KOPT-K1 (cell line): ENCODE results near the gene OBSCN.
"Not testable (repeated sequence)": the region's sequence is repeated elsewhere in the genome, so short reads cannot be mapped to it uniquely, and the experiment has no call there.

ENCODE experiments used
- H3K27ac ChIP-seq: fragments of 200-600 bp; sonication (generic); 2 replicates; pipeline ENCODE4 v1.5.1; 2016; ENCODE audit warnings: antibody characterized with exemption, mild to moderate bottlenecking, low read depth, low read length; ENCODE audit not compliant: poor library complexity, severe bottlenecking
- H3K36me3 ChIP-seq: fragments of 200-600 bp; sonication (generic); 2 replicates; pipeline ENCODE4 v1.5.1; 2017; ENCODE audit warnings: antibody characterized with exemption, mild to moderate bottlenecking, low read length, moderate library complexity; ENCODE audit not compliant: insufficient read depth
- H3K9me3 ChIP-seq: fragments of 200-600 bp; sonication (generic); 2 replicates; pipeline ENCODE4 v1.5.1; 2017; ENCODE audit warnings: antibody characterized with exemption, low read length, mild to moderate bottlenecking; ENCODE audit not compliant: insufficient read depth, poor library complexity, severe bottlenecking

Gene OBSCN

GRCh38 chr1:228221097-228221496 is 13.3 kb downstream of the OBSCN start:
- H3K36me3 ChIP-seq: peaks cover 57% of the 10 kb centered on the region
- not testable (repeated sequence) for H3K9me3 ChIP-seq, H3K27ac ChIP-seq

GRCh38 chr1:228222548-228222947 is 14.7 kb downstream of the OBSCN start:
- H3K36me3 ChIP-seq: peaks cover 65% of the 10 kb centered on the region
- peaks cover 8% of the 10 kb centered on the region for H3K9me3 ChIP-seq
- H3K27ac ChIP-seq: no peak overlapping the region

DNA sequence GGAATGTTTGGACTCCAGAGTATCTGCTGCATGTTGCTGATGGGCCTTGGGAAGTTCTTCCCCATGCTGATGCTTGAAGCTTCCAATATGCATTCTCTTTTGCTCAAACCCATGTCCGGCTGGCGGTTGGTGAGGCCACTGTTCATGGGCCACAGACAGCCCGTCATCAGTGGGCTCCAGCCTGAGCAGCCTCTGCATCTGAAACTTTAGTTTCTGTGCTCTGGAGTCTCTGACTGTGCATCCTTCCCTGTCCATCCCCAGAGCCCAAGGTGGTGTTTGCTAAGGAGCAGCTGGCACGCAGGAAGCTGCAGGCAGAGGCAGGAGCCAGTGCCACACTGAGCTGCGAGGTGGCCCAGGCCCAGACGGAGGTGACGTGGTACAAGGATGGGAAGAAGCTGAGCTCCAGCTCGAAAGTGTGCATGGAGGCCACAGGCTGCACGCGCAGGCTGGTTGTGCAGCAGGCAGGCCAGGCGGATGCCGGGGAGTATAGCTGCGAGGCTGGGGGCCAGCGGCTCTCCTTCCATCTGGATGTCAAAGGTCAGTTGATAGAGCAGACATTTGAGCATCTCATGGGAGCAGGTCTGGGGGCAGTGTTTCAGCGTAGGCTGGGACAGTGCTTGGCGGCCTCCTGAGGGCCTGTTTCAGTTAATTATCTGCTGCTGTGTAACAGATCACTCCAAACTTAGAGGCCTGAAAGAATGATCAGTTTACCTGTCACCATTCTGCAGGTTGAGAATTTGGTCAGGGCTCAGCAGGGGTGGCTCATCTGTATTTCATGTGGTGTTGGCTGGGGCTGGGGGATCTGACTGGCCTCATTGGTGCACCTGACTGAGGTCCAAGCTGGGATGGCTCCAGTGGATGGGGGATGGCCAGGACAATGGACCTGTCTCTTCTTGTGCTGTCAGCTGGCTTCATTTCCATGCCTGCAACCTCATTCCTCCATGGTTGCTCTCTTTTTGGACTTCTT is 16.6 kb downstream of the OBSCN start:
- H3K9me3 ChIP-seq: peaks cover 8% of the 10 kb centered on the region
- no peak overlapping the region for H3K27ac ChIP-seq
- H3K36me3 ChIP-seq: peaks cover 59% of the 10 kb centered on the region

GRCh38 chr1:228225165-228225710 is 17.4 kb downstream of the OBSCN start:
- Histone ChIP-seq H3K9me3 (peaks cover 8% of the 10 kb centered on the region), H3K36me3 (peaks cover 52% of the 10 kb centered on the region), H3K27ac (no peak overlapping the region)

DNA sequence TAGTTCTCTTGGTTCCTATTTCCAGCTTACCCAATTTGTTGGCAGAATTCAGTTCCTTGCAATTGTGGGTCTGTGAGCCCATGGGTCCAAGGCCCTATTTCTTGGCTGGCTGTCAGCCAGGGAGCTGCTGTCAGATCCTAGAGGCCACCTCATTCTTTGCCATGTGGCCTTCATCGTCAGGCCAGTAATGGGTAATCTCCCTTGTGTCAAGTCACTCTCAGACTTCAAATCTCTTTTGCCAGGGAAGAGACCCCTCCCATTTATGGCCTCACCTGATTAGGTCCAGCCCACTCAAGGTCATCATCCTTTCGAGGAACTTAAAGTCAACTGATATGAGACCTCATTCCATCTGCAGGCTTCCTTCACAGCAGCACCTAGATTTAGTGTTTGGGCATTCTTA is 17.9 kb downstream of the OBSCN start:
- no peak overlapping the region for H3K27ac ChIP-seq
- peaks cover 8% of the 10 kb centered on the region for H3K9me3 ChIP-seq
- peaks cover 48% of the 10 kb centered on the region for H3K36me3 ChIP-seq

- Histone ChIP-seq H3K27ac (no peak overlapping the region), H3K9me3 (peaks cover 8% of the 10 kb centered on the region), H3K36me3 (peaks cover 48% of the 10 kb centered on the region)
These were observed 18.5 kb downstream of the OBSCN start for GRCh38 chr1:228226141-228226874.

DNA sequence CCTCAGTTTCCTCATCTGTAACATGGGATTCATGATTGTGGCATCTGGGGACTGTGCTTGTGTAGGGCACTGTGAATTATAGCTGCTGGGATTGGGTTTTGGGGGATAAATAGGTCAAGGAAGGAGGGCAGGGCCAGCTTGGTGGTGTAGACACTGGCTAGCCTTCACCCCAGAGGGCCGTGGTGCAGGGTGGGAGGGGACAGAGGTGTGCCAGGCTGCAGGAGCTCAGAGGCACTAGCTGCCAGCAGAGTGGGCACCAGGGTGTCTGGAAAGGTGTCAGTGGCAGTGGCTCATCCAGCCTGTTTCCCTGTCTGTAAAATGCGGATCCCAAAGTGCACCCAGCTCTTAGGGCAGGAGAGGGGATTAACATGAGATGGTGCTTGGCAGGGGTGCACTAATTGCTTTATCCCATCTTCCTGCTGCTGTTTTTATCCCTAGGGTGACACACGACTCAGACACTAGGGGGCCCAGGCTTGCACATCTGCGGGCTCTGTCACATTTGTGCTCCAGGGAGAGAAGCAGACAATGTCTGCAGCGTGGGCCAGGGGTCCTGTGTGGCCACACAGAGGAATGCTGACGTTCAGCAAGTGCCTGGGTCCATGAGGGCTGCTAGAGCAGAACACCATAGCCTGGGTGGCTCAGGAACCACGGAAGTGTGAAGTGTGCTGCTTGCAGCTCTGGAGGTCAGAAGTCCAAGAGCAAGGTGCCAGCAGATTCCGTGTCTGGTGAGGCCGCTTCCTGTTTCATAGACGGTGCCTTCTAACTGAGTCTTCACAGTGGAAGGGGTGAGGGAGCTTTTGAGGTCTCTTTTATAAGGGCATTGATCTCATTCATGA is 19.3 kb downstream of the OBSCN start:
- Histone ChIP-seq H3K36me3 (peaks cover 52% of the 10 kb centered on the region), H3K27ac (no peak overlapping the region), H3K9me3 (peaks cover 8% of the 10 kb centered on the region)

DNA sequence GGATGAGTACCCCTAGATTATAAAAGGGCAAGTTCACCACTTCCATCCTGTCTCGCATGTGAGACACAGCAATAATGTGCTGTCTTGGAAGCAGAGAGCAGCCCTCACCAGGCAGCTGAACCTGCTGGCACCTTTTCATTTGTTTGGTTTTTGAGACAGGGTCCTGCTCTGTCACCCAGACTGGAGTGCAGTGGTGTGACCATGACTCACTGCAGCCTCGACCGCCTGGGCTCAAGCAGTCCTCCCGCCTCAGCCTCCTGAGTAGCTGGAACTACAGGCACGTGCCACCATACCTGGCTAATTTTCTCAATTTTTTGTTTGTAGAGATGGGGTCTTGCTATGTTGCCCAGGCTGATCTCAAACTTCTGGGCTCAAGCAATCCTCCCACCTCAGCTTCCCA is 20.3 kb downstream of the OBSCN start:
- H3K36me3 ChIP-seq: peaks cover 62% of the 10 kb centered on the region
- H3K9me3 ChIP-seq: peaks cover 16% of the 10 kb centered on the region
- H3K27ac ChIP-seq: not testable (repeated sequence)

DNA sequence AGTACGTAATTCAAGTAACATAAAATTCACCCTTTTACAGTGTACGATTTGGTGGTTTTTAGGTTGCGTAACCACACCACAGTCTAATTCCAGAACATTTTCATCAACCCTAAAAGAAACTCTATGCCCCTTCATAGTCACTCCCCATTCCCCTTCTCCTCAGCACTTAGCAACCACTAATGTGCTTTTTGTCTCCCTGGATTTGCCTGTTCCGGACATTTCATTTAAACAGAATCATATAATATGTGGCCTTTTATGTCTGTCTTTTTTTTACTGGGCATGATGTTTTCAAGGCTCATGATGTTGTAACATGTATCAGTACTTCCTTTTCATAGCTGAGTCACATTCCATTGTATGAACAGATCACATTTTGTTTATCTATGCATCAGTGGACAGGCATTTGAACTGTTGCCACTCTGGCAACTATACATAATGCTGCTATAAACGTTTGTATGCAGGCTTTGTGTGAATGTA is 20.8 kb downstream of the OBSCN start:
- peaks cover 21% of the 10 kb centered on the region for H3K9me3 ChIP-seq
- peaks cover 62% of the 10 kb centered on the region for H3K36me3 ChIP-seq
- H3K27ac ChIP-seq: no peak overlapping the region

DNA sequence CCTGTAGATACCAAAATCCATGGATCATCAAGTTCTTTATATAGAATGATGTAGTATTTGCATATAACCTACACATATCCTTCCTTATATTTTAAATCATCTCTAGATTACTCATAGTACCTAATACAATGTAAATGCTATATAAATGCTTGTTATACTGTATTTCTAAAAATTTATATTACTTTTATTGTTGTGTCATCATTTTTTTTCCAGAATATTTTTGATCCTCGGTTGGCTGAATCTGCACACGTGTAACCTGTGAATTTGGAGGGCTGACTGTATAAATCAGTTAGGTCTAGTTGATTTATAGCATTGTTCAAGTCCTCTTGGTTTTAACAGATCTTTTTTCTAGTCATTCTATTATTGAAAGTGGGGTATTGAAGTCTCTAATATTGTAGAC is 23.3 kb downstream of the OBSCN start:
- H3K27ac ChIP-seq: no peak overlapping the region
- peaks cover 25% of the 10 kb centered on the region for H3K9me3 ChIP-seq
- peaks cover 48% of the 10 kb centered on the region for H3K36me3 ChIP-seq

- Histone ChIP-seq H3K9me3 (peaks cover 40% of the 10 kb centered on the region), H3K36me3 (peaks cover 46% of the 10 kb centered on the region), H3K27ac (no peak overlapping the region)
These were observed 25.3 kb downstream of the OBSCN start for GRCh38 chr1:228233136-228233535.

DNA sequence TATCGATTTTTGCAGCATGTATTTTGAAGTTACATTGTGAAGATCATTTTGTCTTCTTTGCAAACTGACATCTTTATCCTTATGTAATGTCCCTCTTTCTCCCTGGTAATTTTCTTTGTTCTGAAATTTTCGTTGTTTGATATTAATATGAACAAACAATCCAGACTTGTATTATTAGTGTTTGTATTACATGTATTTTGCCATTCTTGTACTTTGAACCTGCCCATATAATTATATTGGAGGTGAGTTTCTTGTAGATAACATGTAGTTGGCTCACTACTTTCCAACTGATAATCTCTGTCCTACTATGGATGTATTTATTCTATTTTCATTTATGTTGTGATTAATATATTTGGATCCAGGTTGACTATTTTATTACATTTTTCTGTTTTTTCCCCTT is 27.1 kb downstream of the OBSCN start:
- H3K9me3 ChIP-seq: peaks cover 56% of the 10 kb centered on the region
- H3K36me3 ChIP-seq: peaks cover 56% of the 10 kb centered on the region
- no peak overlapping the region for H3K27ac ChIP-seq

- Histone ChIP-seq H3K27ac (no peak overlapping the region), H3K9me3 (peaks cover 73% of the 10 kb centered on the region), H3K36me3 (peaks cover 68% of the 10 kb centered on the region)
These were observed 28.9 kb downstream of the OBSCN start for GRCh38 chr1:228236744-228237143.

DNA sequence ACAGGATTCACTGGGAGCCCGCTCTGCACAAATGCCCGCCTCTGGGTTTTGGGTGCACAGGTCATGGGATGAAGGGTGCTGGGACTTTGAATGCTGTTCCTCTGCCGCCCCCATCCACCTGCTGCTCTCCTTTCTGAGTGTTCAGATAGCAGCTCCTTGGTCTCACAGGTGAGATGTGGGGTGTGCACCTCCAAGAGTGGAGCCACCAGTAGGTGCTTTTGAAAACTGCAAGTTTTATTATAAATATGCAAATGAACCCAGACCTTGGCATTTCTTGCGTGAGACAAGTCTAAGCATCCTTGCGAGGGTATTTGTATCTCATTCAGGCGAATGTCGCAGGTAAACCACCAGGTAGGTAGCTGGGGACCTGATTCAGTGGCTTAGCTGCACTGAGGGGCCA is 30.2 kb downstream of the OBSCN start:
- peaks cover 62% of the 10 kb centered on the region for H3K36me3 ChIP-seq
- peaks cover 79% of the 10 kb centered on the region for H3K9me3 ChIP-seq

More for the DNA sequence above, 30.2 kb downstream of the OBSCN start:
- H3K27ac ChIP-seq: no peak overlapping the region
